HG03097 (cell line): ENCODE results near the gene CDIP1.

Experiments
- ATAC-seq: cut with Tn5 transposase; IDR thresholded peaks from one replicate; pipeline ENCODE4 v1.9.1; 2021; ENCODE audit not compliant: unreplicated experiment, low FRiP score

CDIP1 gene

GRCh38 chr16:4517812-4518680 lies 20.5 kb downstream of the CDIP1 start:
- no peak for ATAC-seq

GRCh38 chr16:4515611-4516233 lies 22.9 kb downstream of the CDIP1 start:
- peak; percentile 41 for ATAC-seq

GRCh38 chr16:4514606-4515005 lies 24.0 kb downstream of the CDIP1 start:
- no peak for ATAC-seq

- ATAC-seq, result no peak
These were observed 24.7 kb downstream of the CDIP1 start for GRCh38 chr16:4513881-4514280.

GRCh38 chr16:4513086-4513860 lies 25.3 kb downstream of the CDIP1 start:
- no peak for ATAC-seq

- ATAC-seq, result no peak
These were observed 26.1 kb downstream of the CDIP1 start for GRCh38 chr16:4512473-4512872.

- ATAC-seq, result no peak
These were observed 27.0 kb downstream of the CDIP1 start for GRCh38 chr16:4511441-4512082.

- no peak for ATAC-seq
These were observed 27.7 kb downstream of the CDIP1 start for GRCh38 chr16:4510747-4511426.

GRCh38 chr16:4510131-4510530 lies 28.4 kb downstream of the CDIP1 start:
- ATAC-seq, result no peak

GRCh38 chr16:4509420-4509819 lies 29.2 kb downstream of the CDIP1 start:
- no peak for ATAC-seq

- ATAC-seq, result no peak
These were observed 29.8 kb downstream of the CDIP1 start for GRCh38 chr16:4508806-4509205.

GRCh38 chr16:4507588-4508345 lies 30.8 kb downstream of the CDIP1 start:
- no peak for ATAC-seq

- ATAC-seq, result no peak
These were observed 32.1 kb downstream of the CDIP1 start for GRCh38 chr16:4506450-4506849.

GRCh38 chr16:4505356-4506147 lies 33.0 kb downstream of the CDIP1 start:
- ATAC-seq, result no peak

- ATAC-seq, result no peak
These were observed 37.5 kb downstream of the CDIP1 start for GRCh38 chr16:4501071-4501478.

GRCh38 chr16:4500272-4500671 lies 38.3 kb downstream of the CDIP1 start:
- no peak for ATAC-seq

GRCh38 chr16:4499196-4499555 lies 39.4 kb downstream of the CDIP1 start:
- ATAC-seq, result no peak

GRCh38 chr16:4498546-4499195 lies 39.9 kb downstream of the CDIP1 start:
- ATAC-seq, result no peak
